GM21390 (cell line): Measurements from ENCODE around the gene HYAL2.

Experiments used
- ATAC-seq: cut with Tn5 transposase; IDR thresholded peaks from one replicate; pipeline ENCODE4 v1.9.1; 2021; ENCODE audit not compliant: unreplicated experiment

Gene HYAL2

GRCh38 chr3:50322386-50323091, at the start of gene HYAL2:
TSS of gene HYAL2 (minus strand) at chr3:50322745. CDS start at chr3:50320489, 2,256 bp downstream.
- ATAC-seq = no peak

- ATAC-seq = no peak
Observed at GRCh38 chr3:50371133-50371685, 48.7 kb upstream of the HYAL2 start.

- no peak for ATAC-seq
Observed at GRCh38 chr3:50370594-50370993, 48.0 kb upstream of the HYAL2 start.

- ATAC-seq = no peak
Observed at GRCh38 chr3:50369012-50369670, 46.6 kb upstream of the HYAL2 start.

- ATAC-seq = no peak
Observed at GRCh38 chr3:50365842-50366220, 43.3 kb upstream of the HYAL2 start.

GRCh38 chr3:50365080-50365841, 42.7 kb upstream of the HYAL2 start:
- ATAC-seq = peak; percentile 82

GRCh38 chr3:50364573-50365079, 42.1 kb upstream of the HYAL2 start:
- ATAC-seq = no peak

- ATAC-seq = peak; percentile 3
Observed at GRCh38 chr3:50359760-50360110, 37.2 kb upstream of the HYAL2 start.

- ATAC-seq = peak; percentile 99
Observed at GRCh38 chr3:50358911-50359759, 36.6 kb upstream of the HYAL2 start, which contains the start of gene TMEM115. TSS of gene TMEM115 (minus strand) at chr3:50359521. CDS start at chr3:50359063, 458 bp downstream.

GRCh38 chr3:50358355-50358910, 35.9 kb upstream of the HYAL2 start:
- ATAC-seq = no peak

- no peak for ATAC-seq
Observed at GRCh38 chr3:50357481-50357880, 34.9 kb upstream of the HYAL2 start.

GRCh38 chr3:50356553-50356952, 34.0 kb upstream of the HYAL2 start:
- ATAC-seq = no peak

- no peak for ATAC-seq
Observed at GRCh38 chr3:50355829-50356552, 33.4 kb upstream of the HYAL2 start.

GRCh38 chr3:50354850-50355249, 32.3 kb upstream of the HYAL2 start:
- no peak for ATAC-seq

- no peak for ATAC-seq
Observed at GRCh38 chr3:50354186-50354764, 31.7 kb upstream of the HYAL2 start.

- ATAC-seq = no peak
Observed at GRCh38 chr3:50353245-50354004, 30.9 kb upstream of the HYAL2 start.

GRCh38 chr3:50352781-50353180, 30.2 kb upstream of the HYAL2 start:
- ATAC-seq = no peak

GRCh38 chr3:50351323-50351697, 28.8 kb upstream of the HYAL2 start:
- ATAC-seq = no peak
